Measurements from ENCODE around the gene TNRC6B.
A peak's percentile ranks its signal among the peaks of the same experiment; 100 is the strongest.

The TNRC6B gene

GRCh38 chr22:40193429-40194421 lies 16.0 kb downstream of the TNRC6B start:
- Histone ChIP-seq H3K36me3 (ENCODE audit: control insufficient read depth in 2 of 2, insufficient read depth in 1 of 2, low read length in 2 of 2) (no peaks in the 10 kb centered on the region), H3K9me3 (ENCODE audit: control insufficient read depth, insufficient read depth, low read depth, low read length) (no peaks in the 10 kb centered on the region), H3K4me1 (ENCODE audit: control insufficient read depth, insufficient read depth, low read length) (peaks cover 9% of the 10 kb centered on the region), H3K4me3 (ENCODE audit: low read depth, low read length) (no peak overlapping the region), H3K27ac (ENCODE audit: extremely low read depth, low read depth, low read length) (no peak overlapping the region)
- ChIA-PET POLR2A (interaction anchor here (0.6 to 2.2 kb wide), 4 partner anchors 12 to 49 kb away, joined by 3 to 9 read pairs (median 5); partner anchors contain the start of gene TNRC6B), CTCF (interaction anchor here (0.5 to 2.9 kb wide), 25 partner anchors 8 to 713 kb away, joined by 3 to 16 read pairs (median 4); partner anchors contain the start of gene TNRC6B)
- TF ChIP-seq ZNF654 (tag by site-specific recombination; IDR thresholded peaks at IDR 0.05; ENCODE audit: low read depth) (peak; percentile 52), ZNF449 (tag by site-specific recombination; IDR thresholded peaks at IDR 0.05) (peak; percentile 81), IKZF3 (tag by site-specific recombination; IDR thresholded peaks at IDR 0.05) (peak; percentile 36; the same call in 1 of the 2 replicates), ZNF146 (tag by site-specific recombination; IDR thresholded peaks at IDR 0.05) (no peak), CTCF (tag by site-specific recombination; IDR thresholded peaks at IDR 0.05) (no peak; the same call in 1 of the 2 replicates), ZBTB17 (tag by site-specific recombination; IDR thresholded peaks at IDR 0.05) (peak; percentile 20; the same call in 1 of the 2 replicates), ZNF777 (tag by site-specific recombination; IDR thresholded peaks at IDR 0.05; ENCODE audit: borderline replicate concordance) (no peak), ZNF548 (tag by site-specific recombination; IDR thresholded peaks at IDR 0.05) (no peak), ZNF114 (tag by site-specific recombination; IDR thresholded peaks at IDR 0.05) (no peak), TRIM28 (IDR thresholded peaks at IDR 0.05; ENCODE audit: borderline replicate concordance, low read length) (0 out of 2 replicates have a peak, but pooled peaks have one; percentile 19)

- H3K4me3 ChIP-seq (ENCODE audit: low read depth, low read length) = no peak overlapping the region
- H3K9me3 ChIP-seq (ENCODE audit: control insufficient read depth, insufficient read depth, low read depth, low read length) = no peaks in the 10 kb centered on the region
- no peaks in the 10 kb centered on the region for H3K36me3 ChIP-seq (ENCODE audit: control insufficient read depth in 2 of 2, insufficient read depth in 1 of 2, low read length in 2 of 2)
- TF ChIP-seq ZNF112 (tag by site-specific recombination; IDR thresholded peaks at IDR 0.05) (no peak), RBAK (tag by site-specific recombination; IDR thresholded peaks at IDR 0.05) (no peak), ZNF571 (tag by site-specific recombination; IDR thresholded peaks at IDR 0.05) (no peak)
- ChIA-PET CTCF (interaction anchor here (0.6 to 2.9 kb wide), 9 partner anchors 8 to 170 kb away, joined by 3 to 16 read pairs (median 6); no protein-coding TSS in a partner anchor), POLR2A (interaction anchor here (0.6 to 1.4 kb wide), 3 partner anchors 13 to 1533 kb away, joined by 3 to 4 read pairs (median 3); partner anchors contain the start of gene TNRC6B)
- peaks cover 9% of the 10 kb centered on the region for H3K4me1 ChIP-seq (ENCODE audit: control insufficient read depth, insufficient read depth, low read length)
- H3K27ac ChIP-seq (ENCODE audit: extremely low read depth, low read depth, low read length) = no peak overlapping the region
These were observed 16.9 kb downstream of the TNRC6B start for GRCh38 chr22:40194656-40195055.

GRCh38 chr22:40196628-40197360 lies 19.1 kb downstream of the TNRC6B start:
- H3K36me3 ChIP-seq (ENCODE audit: control insufficient read depth in 2 of 2, insufficient read depth in 1 of 2, low read length in 2 of 2) = no peaks in the 10 kb centered on the region
- ChIA-PET POLR2A (interaction anchor here (0.7 to 1.6 kb wide), 3 partner anchors 19 to 295 kb away, joined by 4 to 6 read pairs (median 5); partner anchors contain the start of gene TNRC6B), CTCF (interaction anchor here (0.6 to 1.3 kb wide), 2 partner anchors 11 to 171 kb away, joined by 3 read pairs; no protein-coding TSS in a partner anchor)
- H3K9me3 ChIP-seq (ENCODE audit: control insufficient read depth, insufficient read depth, low read depth, low read length) = no peaks in the 10 kb centered on the region
- no peak overlapping the region for H3K4me3 ChIP-seq (ENCODE audit: low read depth, low read length)
- no peak overlapping the region for H3K27ac ChIP-seq (ENCODE audit: extremely low read depth, low read depth, low read length)
- peaks cover 9% of the 10 kb centered on the region for H3K4me1 ChIP-seq (ENCODE audit: control insufficient read depth, insufficient read depth, low read length)
- TF ChIP-seq MEIS1 (CRISPR knock-in tag; IDR thresholded peaks at IDR 0.05; ENCODE audit: borderline replicate concordance) (no peak), BCL11B (tag by site-specific recombination; IDR thresholded peaks at IDR 0.05; ENCODE audit: low read depth) (no peak), ZNF391 (tag by site-specific recombination; IDR thresholded peaks at IDR 0.05; ENCODE audit: borderline replicate concordance, low read depth) (no peak), ZNF266 (tag by site-specific recombination; IDR thresholded peaks at IDR 0.05; ENCODE audit: low read depth) (no peak), ZNF398 (tag by site-specific recombination; IDR thresholded peaks at IDR 0.05) (no peak), ZNF146 (tag by site-specific recombination; IDR thresholded peaks at IDR 0.05) (no peak), ZEB2 (tag by site-specific recombination; IDR thresholded peaks at IDR 0.05) (peak; percentile 43; the same call in 1 of the 2 replicates), ZNF155 (tag by site-specific recombination; IDR thresholded peaks at IDR 0.05) (no peak), ZNF692 (tag by site-specific recombination; IDR thresholded peaks at IDR 0.05) (no peak)
